ENCODE results near the gene TIMP1. TPM values are rescaled to one million over a fixed set of nuclear protein-coding genes. Genes with fewer than 3 reads are reported as not detected.

The TIMP1 gene
- total and polyA plus RNA-seq, 2 of the 13 experiments (the other 11 are each of a cell fraction or from before 2014, with no cell fraction given): 12.3 to 45.8 TPM

DNA sequence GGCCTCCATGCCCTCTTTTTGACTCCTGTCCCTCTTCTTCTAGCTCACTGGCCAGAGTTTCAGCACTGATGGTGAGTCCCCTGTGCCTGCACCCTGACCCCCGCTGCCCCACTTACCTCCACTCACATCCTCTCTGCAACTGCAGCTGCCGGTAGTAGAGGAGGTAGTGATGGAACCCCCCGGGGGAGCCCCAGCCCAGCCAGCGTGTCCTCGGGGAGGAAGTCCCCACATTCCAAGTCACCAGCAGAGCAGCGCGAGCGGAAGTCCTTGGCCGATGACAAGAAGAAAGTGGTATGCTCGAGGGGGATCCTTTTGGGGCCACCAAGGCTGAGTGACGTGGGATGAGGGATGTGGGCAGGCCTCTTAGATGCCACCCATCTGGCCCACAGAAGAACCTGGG lies 15.4 kb upstream of the TIMP1 start:
- no peaks in the 10 kb centered on the region for H3K4me1 ChIP-seq (ENCODE audit: insufficient read depth, low read length)
- H3K4me3 ChIP-seq (replicated peaks in 1 of 3; ENCODE audit: insufficient read depth in 1 of 3, low read depth in 2 of 3, low read length in 3 of 3): no peak overlapping the region
- no peak for DNase-seq (ENCODE audit: low spot score)
- no peaks in the 10 kb centered on the region for H4K20me1 ChIP-seq (ENCODE audit: insufficient read depth, low read length)
- no peak overlapping the region for H3K9ac ChIP-seq (ENCODE audit: insufficient read depth, low read depth, low read length)
- peaks cover 0 to 38% of the 10 kb centered on the region in 2 experiments; a peak in 3 of 5 replicates for H3K36me3 ChIP-seq (replicated peaks in 1 of 2; ENCODE audit: control insufficient read depth in 1 of 2, insufficient read depth in 2 of 2, low read length in 2 of 2)
- in situ Hi-C loops (cut with HindIII; ENCODE audit: extremely low pct_ligation_motif_present, low pct_unique_long_range_greater_than_20kb) (no loop called here), intact Hi-C loops (cut with micrococcal nuclease; ENCODE audit: unreplicated experiment) (no loop called here)
- ChIA-PET CTCF (ENCODE audit: low intra/inter-chr PET ratio, low total read pairs) (no interaction called here), POLR2A (no interaction called here)
- no peak overlapping the region for H3K4me2 ChIP-seq (ENCODE audit: low read depth, low read length)
- H3K79me2 ChIP-seq (ENCODE audit: insufficient read depth, low read length): peaks cover 2% of the 10 kb centered on the region
- H3K9me3 ChIP-seq (ENCODE audit: low read length): no peaks in the 10 kb centered on the region
- H2AFZ ChIP-seq (ENCODE audit: low read length): no peak overlapping the region
- WGBS (ENCODE audit: low lambda C conversion rate): 100% methylated on average over 6 of the region's 11 CpGs
- ATAC-seq: no peak
- BruUV-seq (replicated peaks): no TSS peak
- no peak for FAIRE-seq
- H3K27ac ChIP-seq (ENCODE audit: extremely low read length, insufficient read depth, low read length): no peak overlapping the region
- no peaks in the 10 kb centered on the region for H3K27me3 ChIP-seq (ENCODE audit: control insufficient read depth in 1 of 2, insufficient read depth in 2 of 2, low read length in 2 of 2)
- TF ChIP-seq ZNF451 (CRISPR knock-in tag; IDR thresholded peaks at IDR 0.05): no peak
- no peak for TF ChIP-seq KAT7 (CRISPR knock-in tag; IDR thresholded peaks at IDR 0.05; ENCODE audit: borderline replicate concordance)
- no peak for TF ChIP-seq TRIM24 (CRISPR knock-in tag; IDR thresholded peaks at IDR 0.05)
- TF ChIP-seq ARID5B (CRISPR knock-in tag; IDR thresholded peaks at IDR 0.05): no peak
- no peak for TF ChIP-seq SMAD1 (CRISPR knock-in tag; IDR thresholded peaks at IDR 0.05; ENCODE audit: borderline replicate concordance, low read depth)
- no peak for TF ChIP-seq SKIL (CRISPR knock-in tag; IDR thresholded peaks at IDR 0.05; ENCODE audit: borderline replicate concordance)
- no peak for TF ChIP-seq ATF2 (CRISPR knock-in tag; IDR thresholded peaks at IDR 0.05)
- no peak for TF ChIP-seq CREB1 (IDR thresholded peaks at IDR 0.05)
- TF ChIP-seq CREB1 (CRISPR knock-in tag; IDR thresholded peaks at IDR 0.05): no peak
- TF ChIP-seq PRDM15 (CRISPR knock-in tag; IDR thresholded peaks at IDR 0.05): no peak
- TF ChIP-seq NFKB2 (CRISPR knock-in tag; IDR thresholded peaks at IDR 0.05; ENCODE audit: borderline replicate concordance): no peak

Data from HepG2 (cell line).